DMS53 (cell line): ENCODE results near the gene SMG6.
A peak's percentile ranks its signal among the peaks of the same experiment; 100 is the strongest.

Source experiments
- DNase-seq: peaks from one replicate; lab custom pipeline; 2025; lab: John Stamatoyannopoulos, UW

The SMG6 gene

GRCh38 chr17:2105663-2106062, 197.9 kb downstream of the SMG6 start:
- DNase-seq = no peak

- no peak for DNase-seq
Measured at GRCh38 chr17:2102931-2103809, 200.4 kb downstream of the SMG6 start.

- no peak for DNase-seq
Measured at GRCh38 chr17:2101448-2102257, 201.9 kb downstream of the SMG6 start.

- no peak for DNase-seq
Measured at GRCh38 chr17:2095536-2095910, 208.1 kb downstream of the SMG6 start.

GRCh38 chr17:2094891-2095535, 208.6 kb downstream of the SMG6 start:
- DNase-seq = no peak

- no peak for DNase-seq
Measured at GRCh38 chr17:2093349-2093748, 210.2 kb downstream of the SMG6 start.

GRCh38 chr17:2092253-2092652, 211.3 kb downstream of the SMG6 start:
- no peak for DNase-seq

- DNase-seq = no peak
Measured at GRCh38 chr17:2090804-2091534, 212.6 kb downstream of the SMG6 start.

- DNase-seq = no peak
Measured at GRCh38 chr17:2090210-2090641, 213.4 kb downstream of the SMG6 start.

GRCh38 chr17:2089021-2089422, 214.6 kb downstream of the SMG6 start:
- no peak for DNase-seq

GRCh38 chr17:2087597-2088211, 215.9 kb downstream of the SMG6 start:
- no peak for DNase-seq

- no peak for DNase-seq
Measured at GRCh38 chr17:2086306-2086705, 217.3 kb downstream of the SMG6 start.

- DNase-seq = no peak
Measured at GRCh38 chr17:2085648-2085949, 218.0 kb downstream of the SMG6 start.

GRCh38 chr17:2084766-2085647, 218.6 kb downstream of the SMG6 start:
- peak; percentile 26 for DNase-seq

- no peak for DNase-seq
Measured at GRCh38 chr17:2084036-2084765, 219.4 kb downstream of the SMG6 start.

- DNase-seq = peak; percentile 13
Measured at GRCh38 chr17:2083613-2084035, 220.0 kb downstream of the SMG6 start.

- DNase-seq = no peak
Measured at GRCh38 chr17:2082003-2082781, 221.4 kb downstream of the SMG6 start.

- no peak for DNase-seq
Measured at GRCh38 chr17:2081564-2081963, 222.0 kb downstream of the SMG6 start.

- DNase-seq = no peak
Measured at GRCh38 chr17:2077040-2077439, 226.5 kb downstream of the SMG6 start.
